Esophagus mucosa (tissue), 1 donor: ENCODE measurements around the gene DNAI1. TPM values are rescaled to one million over a fixed set of nuclear protein-coding genes. Genes with fewer than 3 reads are reported as not detected.

Experiments
- ATAC-seq: fragments of 200-7000 bp; cut with Tn5 transposase; one replicate; pipeline ENCODE4 v1.9.1; 2020
- total RNA-seq: library from RNA; stranded (reverse); gene quantifications from one replicate; pipeline ENCODE4 v1.2.4, GENCODE V29; 2023
- donor health status: DM: yes; HTN: yes; CAD: no.

DNAI1 gene
- total RNA-seq, 1 donor from 2014 or later, result not detected

GRCh38 chr9:34559624-34560455, 101.2 kb downstream of the DNAI1 start:
- peak; percentile 62 for ATAC-seq

- ATAC-seq, result no peak
Observed at GRCh38 chr9:34560599-34561214, 102.1 kb downstream of the DNAI1 start.

- no peak for ATAC-seq
Observed at GRCh38 chr9:34562135-34562745, 103.6 kb downstream of the DNAI1 start.

- ATAC-seq, result no peak
Observed at GRCh38 chr9:34563262-34563661, 104.7 kb downstream of the DNAI1 start.

GRCh38 chr9:34564617-34565016, 106.0 kb downstream of the DNAI1 start:
- ATAC-seq, result no peak

- no peak for ATAC-seq
Observed at GRCh38 chr9:34565856-34566255, 107.3 kb downstream of the DNAI1 start.

GRCh38 chr9:34566322-34566721, 107.7 kb downstream of the DNAI1 start:
- ATAC-seq, result no peak

GRCh38 chr9:34566972-34567371, 108.4 kb downstream of the DNAI1 start:
- no peak for ATAC-seq

GRCh38 chr9:34568133-34568532, 109.5 kb downstream of the DNAI1 start:
- ATAC-seq, result no peak

GRCh38 chr9:34568774-34569173, 110.2 kb downstream of the DNAI1 start:
- ATAC-seq, result no peak

- no peak for ATAC-seq
Observed at GRCh38 chr9:34570376-34570775, 111.8 kb downstream of the DNAI1 start.

Other genes starting within 250 kb of the DNAI1 start
- 2.0 TPM for gene KIF24, start 129.5 kb upstream of the DNAI1 start, total RNA-seq
- gene NUDT2, start 129.2 kb upstream of the DNAI1 start, total RNA-seq, result 19.9 TPM
- gene MYORG, start 81.9 kb upstream of the DNAI1 start, total RNA-seq, result 5.4 TPM
- 4.5 TPM for gene FAM219A, start 235 bp upstream of the DNAI1 start, total RNA-seq
- 0.24 TPM for gene ENHO, start 64.2 kb downstream of the DNAI1 start, total RNA-seq
- gene CNTFR, start 130.9 kb downstream of the DNAI1 start, total RNA-seq, result not detected
- 26.3 TPM for gene RPP25L, start 153.3 kb downstream of the DNAI1 start, total RNA-seq
- gene DCTN3, start 161.7 kb downstream of the DNAI1 start, total RNA-seq, result 120 TPM
- not detected for gene ARID3C, start 170.3 kb downstream of the DNAI1 start, total RNA-seq
- 56.3 TPM for gene SIGMAR1, start 179.0 kb downstream of the DNAI1 start, total RNA-seq
- gene GALT, start 187.9 kb downstream of the DNAI1 start, total RNA-seq, result 14.6 TPM
- gene IL11RA, start 193.4 kb downstream of the DNAI1 start, total RNA-seq, result 4.0 TPM
- gene CCL27, start 203.9 kb downstream of the DNAI1 start, total RNA-seq, result 0.20 TPM
- gene CCL19, start 232.5 kb downstream of the DNAI1 start, total RNA-seq, result 5.1 TPM